Measurements from ENCODE around the gene ZCCHC7. TPM values are rescaled to one million over a fixed set of nuclear protein-coding genes. Genes with fewer than 3 reads are reported as not detected.
"Not testable (repeated sequence)": the region's sequence is repeated elsewhere in the genome, so short reads cannot be mapped to it uniquely, and the experiment has no call there.

The ZCCHC7 gene
- 10.4 TPM for total RNA-seq

DNA sequence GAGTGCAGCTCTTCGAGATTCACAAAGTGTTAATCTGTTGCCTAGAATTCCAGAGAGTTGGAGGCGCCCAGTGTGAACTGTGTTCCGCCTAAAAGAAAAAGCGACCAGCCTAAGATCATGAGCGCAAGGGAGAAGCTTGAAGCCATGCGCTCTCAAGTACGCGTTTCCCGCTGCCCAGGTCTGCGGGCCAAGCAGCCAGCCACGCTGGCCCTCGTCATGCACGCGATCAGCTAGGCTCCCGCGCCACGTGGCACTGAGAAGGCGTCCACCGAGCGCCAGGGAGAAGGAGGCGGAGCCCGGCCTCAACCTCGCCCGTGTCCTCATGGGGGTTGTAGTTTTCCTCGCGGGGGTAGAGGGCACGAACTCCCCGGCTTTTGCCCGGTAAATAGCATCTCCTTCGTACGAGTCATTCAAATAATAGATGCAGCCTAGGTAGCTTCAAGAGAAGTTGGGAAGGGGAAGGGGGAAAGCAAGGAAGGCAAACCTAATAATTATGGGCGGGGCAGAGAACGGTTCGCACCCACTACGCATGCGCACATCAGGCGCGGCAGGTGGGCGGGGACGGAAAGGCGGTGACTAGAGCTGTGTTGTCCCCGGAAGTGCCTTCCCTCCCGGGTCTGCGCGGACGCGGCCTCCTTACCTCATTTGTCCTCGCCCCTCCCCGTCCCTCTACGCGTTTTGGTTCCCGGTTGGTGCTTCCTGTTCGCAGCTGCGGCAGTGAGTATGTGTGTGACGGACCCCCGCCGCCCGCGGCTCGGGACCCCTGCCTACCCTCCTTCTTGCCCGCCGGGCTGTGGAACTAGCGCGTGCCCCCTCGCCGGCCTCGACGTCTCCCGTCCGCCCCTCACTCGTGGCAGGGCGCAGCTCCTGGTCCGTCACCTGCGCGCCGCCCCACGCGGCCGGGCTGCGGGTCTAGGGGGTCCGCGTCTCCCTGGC is at the start of gene ZCCHC7:
ZCCHC7 (plus strand) TSS at position 668 of the 936 bp plus-strand sequence.
- peak; percentile 99 for ATAC-seq

DNA sequence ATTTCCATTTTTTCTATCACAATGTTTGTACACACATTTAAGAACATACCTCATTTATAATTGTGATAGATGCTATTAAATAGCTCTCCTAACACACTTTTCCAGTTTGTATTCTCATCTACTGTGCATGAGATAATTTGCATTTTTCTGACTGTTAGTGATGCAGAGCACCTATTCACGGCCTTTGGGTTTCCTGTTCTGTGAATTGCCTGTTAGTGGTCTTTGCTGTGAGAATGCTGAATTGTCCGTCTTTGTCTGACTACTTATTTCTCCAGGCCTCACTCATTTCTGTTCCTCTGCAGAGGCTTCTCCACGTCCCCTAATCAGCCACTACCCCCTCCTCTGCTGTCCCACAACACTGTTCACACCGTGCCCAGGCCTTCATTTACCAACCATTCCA is 45.6 kb upstream of the ZCCHC7 start:
- ATAC-seq: not testable (repeated sequence)

DNA sequence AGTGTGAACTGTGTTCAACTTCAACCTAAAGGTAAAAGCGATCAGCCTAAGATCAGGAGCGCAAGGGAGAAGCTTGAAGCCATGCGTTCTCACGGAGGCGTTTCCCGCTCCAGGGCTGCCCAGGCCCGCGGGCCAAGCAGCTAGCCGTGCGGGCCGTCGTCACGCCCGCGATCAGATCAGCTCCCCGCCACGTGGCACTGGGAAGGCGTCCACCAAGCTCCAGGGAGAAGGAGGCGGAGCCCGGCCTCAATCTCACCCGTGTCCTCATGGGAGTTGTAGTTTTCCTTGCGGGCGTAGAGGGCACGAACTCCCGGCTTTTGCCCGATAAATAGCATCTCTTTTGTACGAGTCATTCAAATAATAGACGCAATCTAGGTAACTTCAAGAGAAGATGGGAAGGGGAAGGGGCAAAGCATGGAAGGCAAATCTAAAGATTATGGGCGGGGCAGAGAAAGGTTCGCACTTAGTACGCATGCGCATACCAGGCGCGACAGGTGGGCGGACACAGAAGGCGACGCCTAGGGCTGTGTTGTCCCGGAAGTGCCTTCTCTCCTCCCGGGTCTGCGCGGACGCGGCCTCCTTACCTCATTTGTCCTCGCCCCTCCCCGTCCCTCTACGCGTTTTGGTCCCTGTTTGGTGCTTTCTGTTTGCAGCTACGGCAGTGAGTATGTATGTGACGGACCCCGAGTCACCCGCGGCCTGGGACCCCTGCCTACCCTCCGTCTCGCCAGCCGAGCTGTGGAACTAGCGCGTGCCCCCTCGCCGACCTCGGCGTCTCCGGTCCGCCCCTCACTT is 40.8 kb upstream of the ZCCHC7 start:
- peak; percentile 98 for ATAC-seq

DNA sequence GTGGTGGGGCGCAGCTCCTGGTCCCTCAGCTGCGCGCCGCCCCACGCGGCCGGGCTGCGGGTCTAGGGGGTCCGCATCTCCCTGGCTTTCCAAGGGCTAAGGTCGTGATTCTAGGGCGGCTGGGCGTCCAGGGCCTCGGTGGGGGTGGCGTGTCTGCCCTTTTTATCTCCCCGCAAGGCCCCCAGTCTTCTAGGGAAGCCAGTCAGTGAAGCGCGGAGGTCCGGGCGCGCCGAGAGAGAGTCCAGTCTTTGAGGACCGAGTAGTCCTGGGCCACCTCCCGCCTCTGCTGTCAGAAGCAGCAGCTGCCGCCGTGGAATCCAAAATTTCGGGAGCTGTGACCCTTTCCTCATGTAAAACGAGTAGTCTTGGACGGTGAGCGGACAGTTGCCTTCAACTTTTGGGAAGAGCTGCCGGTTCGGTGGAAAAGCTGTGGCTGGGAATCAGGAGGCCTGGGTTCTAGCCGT is 40.2 kb upstream of the ZCCHC7 start:
- peak; percentile 31 for ATAC-seq

DNA sequence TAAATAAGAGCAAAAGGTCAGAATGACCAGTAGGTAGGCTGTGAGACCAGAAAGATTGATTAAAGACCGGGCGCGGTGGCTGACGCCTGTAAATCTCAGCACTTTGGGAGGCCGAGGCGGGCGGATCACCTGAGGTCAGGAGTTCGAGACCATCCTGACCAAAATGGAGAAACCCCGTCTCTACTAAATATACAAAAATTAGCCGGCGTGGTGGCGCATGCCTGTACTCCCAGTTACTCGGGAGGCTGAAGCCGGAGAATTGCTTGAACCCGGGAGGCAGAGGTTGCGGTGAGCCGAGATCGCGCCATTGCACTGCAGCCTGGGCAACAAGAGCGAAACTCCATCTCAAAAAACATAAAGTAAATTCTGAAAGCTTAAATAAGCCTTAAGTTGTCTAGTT is 38.9 kb upstream of the ZCCHC7 start:
- ATAC-seq: not testable (repeated sequence)

DNA sequence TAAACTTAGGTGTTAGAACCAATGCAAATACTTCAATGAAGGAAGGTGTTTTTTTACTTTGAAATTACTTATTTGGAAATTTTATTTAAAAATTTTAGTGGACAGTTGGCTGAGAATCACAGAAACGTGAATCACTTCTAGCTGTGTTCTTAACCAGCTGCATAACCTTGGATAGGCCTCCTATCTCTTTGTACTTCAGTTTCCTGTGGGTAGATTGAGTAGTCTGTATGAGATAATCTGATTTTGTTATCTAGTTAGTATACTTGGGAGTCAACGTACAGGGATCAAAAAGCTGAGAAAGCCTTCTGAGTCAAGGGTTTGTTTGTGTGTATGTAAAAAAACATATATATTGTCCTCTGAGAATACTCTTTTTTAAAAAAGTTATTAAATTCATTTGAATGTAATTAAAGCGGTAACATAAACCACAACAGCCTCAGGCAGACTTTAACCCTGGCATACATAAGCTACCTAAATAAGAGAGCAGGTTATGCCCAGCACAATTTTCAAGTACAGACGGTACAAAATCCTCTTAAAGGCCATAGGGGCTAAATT is 38.1 kb upstream of the ZCCHC7 start:
- ATAC-seq: no peak

DNA sequence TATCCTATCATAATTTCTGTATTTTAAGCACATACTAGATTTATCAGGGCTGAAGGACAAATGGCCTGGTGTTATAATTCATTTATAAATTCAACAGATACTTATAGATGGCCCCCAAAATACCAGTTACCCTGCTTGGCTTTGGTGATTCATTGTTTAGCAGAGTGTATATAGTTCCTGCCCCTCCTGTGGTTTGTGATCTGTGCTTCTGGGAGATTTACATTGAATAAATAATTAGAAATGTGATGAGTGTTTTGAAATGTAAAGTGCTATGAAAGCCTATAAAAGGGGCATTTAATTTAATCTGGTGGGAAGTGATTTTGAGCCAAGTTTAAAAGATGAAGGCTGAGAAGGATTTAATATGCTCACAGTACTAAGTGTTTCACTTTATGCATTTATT is 36.7 kb upstream of the ZCCHC7 start:
- ATAC-seq: no peak

DNA sequence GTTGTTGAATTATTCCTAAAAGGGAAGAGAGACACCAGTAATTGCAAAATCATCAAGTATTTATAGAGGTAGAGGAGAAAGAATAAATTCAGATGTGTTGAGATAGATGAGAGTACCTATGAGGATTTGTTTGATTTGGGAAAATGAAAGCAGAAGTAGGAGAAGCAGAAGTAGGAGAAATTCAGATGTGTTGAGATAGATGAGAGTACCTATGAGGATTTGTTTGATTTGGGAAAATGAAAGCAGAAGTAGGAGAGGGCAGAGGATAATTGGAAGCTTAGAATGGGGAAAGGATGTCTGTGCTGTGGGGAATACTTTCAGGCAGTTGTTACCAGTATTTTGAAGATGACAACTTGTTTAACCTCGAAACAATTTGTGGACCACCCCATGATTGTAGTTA is 35.1 kb upstream of the ZCCHC7 start:
- ATAC-seq: no peak

DNA sequence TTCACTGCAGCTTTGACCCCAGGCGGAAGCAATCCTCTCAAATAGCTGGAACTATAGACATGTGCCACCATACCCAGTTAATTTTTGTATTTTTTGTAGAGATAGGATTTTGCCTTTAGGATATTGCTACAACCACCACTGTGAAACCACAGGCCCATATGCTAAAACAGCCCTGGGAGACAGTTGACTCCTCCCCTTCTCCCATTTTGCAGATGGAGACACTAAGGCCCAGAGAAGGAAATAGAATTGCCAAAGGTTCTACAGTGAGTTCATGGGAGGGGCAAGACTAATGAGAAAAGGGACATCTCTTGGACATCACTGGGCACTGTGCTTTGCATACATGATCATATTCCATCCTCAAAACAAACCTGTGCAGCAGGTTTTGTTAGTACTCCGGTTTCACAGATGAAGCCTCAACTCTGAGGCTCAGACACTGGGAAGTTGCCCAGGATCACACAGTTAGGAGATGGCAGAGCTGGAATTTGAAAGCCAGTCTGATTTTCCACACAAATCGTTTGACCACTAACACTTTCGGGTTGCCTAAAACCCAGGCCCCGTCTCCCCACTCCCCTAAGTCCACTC is 27.6 kb upstream of the ZCCHC7 start:
- ATAC-seq: peak; percentile 60

DNA sequence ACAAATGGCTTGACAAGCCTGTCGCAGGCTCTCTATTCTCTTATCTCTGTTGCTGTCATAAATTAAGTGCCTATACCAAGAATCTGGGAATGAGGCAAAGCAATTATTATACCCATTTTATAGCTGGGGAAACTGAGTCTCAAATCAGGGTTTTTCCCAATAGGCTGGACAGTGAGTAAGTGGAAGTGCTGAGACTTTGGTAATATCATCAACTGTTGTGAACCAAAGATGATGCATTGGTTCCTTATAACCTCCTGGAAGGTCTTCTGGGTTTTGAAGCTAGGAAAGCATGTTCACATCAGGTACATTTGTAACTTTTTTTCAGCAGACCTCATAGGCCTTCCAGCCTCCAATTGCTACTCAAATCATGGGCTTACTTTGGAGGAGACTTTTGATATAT is 25.6 kb upstream of the ZCCHC7 start:
- ATAC-seq: no peak

DNA sequence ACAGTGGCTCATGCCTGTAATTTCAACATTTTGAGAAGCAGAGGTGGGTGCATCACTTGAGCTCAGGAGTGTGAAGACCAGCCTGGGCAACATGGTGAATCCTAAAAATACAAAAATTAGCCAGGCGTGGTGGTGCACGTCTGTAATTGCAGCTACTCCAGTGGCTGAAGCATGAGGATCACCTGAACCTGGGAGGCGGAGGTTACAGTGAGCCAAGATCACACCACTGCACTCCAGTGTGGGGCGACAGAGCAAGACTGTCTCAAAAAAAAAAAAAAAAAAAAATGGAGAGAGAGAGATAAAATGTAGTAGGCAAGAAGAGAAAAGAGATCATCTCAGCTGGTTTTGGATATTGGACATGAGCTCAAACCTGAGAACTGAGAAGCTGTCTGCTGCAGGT is 23.7 kb upstream of the ZCCHC7 start:
- no peak for ATAC-seq

DNA sequence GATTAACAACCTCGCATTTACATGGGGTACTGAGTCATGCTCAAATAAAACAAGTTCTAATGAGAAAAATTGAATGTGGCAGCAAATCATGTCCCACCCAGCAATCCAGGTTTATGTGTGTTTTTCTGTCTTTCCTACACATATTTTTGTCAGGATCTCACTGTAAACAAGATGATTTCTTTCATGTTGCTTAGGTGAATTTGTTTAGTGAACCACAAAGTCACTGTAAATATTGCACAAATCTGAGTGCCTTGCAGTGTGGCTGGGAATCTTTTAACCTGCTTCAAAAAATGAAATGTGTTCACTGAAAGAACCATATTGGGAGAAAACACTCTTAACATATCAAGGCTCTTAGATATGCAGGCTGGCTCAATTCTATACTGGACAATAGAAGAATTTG is 23.1 kb upstream of the ZCCHC7 start:
- no peak for ATAC-seq

DNA sequence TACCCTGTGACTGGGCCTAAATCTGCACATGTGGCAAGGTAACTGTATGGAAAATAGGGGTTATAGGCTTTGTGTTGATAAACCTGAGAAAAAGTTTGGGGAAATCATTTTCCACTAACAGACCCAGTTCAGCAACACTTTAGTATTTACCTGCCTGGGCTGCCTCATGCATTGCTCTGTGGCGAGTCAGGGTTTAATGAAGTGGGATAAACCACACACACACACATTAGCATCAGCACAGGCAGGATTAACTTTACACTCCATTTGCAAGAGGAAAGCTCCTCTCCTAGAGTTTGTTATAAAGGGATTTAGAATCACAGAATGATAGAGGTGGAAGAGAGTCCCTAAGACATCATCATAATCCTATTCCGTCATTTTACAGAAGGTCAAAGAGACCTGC is 20.0 kb upstream of the ZCCHC7 start:
- no peak for ATAC-seq

DNA sequence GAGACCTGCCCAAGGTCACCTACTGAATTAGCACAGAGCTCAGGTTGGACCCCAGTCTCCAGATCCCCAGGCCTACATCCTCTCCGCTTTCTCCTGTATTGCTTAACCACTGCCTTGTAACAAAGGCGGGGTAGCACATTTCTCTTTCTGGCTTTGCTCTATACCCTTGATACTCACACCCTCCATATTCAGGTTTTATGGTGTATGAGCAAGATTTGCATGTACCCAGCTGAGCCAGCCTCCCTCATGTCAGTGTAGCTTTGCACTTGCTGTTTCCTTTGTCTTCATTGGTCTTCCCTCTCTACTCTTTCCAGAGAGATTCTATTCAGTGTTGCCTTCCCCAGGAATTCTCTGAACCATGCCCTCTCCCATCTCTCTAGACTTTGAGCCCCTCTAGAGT is 19.6 kb upstream of the ZCCHC7 start:
- peak; percentile 41 for ATAC-seq

DNA sequence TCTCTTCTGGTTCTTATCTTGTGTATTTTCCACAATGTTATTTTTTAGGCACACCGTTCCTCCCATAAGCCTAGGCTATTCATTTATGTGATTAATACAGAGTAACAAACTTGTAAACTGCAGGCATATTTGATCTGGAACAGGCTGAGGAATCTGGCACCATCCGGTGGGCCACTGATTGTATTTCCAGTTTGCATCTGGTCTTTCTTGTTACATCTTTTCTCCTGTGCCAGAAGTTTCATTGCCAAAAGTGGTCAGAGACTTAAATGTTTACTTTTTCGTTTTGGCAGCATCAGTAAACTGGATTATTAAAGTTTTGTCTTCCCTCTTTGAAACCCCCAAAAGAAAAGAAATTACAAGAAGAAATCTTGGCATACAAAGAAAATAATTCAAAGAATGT is 17.9 kb upstream of the ZCCHC7 start:
- no peak for ATAC-seq

DNA sequence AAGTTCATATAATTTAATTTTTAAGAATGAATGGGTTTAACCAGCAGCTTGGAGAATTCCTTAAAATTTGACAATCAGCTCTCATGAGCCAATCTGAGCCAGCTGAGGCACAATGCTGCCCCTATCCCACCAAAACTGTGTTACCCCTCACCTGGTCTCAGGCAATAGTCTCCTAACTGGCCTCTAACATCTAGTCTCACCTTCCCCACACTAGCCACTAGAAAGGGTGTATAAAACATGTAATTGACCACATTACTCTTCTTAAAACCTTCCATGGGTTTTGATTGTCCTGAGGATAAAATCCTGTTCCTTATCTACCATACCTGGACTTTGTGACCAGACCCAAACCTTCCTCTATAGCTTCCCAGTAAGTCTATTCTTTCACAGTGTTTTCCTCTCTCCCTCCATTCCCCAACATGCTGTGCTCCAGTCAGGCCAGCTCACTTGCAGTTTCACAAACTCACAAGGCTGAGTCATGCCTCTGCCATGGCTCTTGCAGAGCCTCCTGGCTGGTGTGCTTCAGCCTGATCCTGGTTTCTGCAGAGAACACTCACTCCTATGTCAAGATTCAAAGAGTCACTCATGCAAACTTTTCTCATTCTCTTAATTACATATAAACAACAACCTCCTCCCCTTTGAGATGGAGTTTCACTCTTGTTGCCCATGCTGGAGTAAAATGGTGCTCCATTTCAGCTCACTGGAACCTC is 16.0 kb upstream of the ZCCHC7 start:
- peak; percentile 88 for ATAC-seq

DNA sequence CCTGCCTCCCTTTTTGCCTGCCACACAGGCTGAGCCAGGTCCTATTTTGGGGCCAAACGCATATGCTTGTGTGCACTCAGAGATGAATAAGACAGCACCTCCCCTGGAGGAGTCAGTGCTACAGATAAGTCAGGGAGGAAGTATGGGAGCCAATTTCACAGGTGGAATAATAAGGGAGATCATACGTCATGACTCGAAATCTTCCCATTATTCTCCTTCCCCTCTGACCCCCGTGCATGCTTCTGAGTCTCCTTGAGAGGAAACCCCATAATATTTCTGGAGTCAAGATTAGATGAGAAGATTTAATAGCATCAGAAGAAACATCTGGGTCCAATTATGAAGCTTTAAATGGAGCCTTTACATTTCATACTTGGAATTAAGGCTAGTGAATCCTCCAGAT is 15.1 kb upstream of the ZCCHC7 start:
- no peak for ATAC-seq

DNA sequence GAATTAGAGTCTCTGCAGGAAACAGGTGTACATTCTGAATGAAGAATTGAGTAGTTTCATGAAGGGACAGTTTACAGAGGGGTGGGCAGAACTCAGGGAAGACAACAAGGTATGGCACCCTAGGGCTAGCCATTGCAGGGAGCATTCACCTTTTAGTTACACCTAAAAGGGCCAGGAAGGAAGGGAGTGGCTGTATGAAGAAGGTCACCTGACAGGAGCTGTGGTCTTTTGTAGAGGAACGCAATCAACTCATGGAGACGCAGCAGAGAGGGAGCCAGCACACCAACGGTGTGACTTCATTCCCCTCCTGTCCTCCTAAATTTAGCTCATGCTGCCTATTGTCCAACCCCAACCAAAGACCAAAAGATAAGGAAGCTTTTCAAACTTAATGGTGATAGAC is 12.7 kb upstream of the ZCCHC7 start:
- no peak for ATAC-seq

DNA sequence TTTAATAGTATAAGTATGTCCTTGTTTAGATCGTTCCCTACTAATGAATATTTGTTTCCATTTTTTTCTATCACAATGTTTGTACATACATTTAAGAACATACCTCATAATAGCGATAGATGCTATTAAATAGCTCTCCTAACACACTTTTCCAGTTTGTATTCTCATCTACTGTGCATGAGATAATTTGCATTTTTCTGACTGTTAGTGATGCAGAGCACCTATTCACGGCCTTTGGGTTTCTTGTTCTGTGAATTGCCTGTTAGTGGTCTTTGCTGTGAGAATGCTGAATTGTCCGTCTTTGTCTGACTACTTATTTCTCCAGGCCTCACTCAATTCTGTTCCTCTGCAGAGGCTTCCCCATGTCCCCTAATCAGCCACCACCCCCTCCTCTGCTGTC is 5.9 kb upstream of the ZCCHC7 start:
- ATAC-seq: not testable (repeated sequence)

DNA sequence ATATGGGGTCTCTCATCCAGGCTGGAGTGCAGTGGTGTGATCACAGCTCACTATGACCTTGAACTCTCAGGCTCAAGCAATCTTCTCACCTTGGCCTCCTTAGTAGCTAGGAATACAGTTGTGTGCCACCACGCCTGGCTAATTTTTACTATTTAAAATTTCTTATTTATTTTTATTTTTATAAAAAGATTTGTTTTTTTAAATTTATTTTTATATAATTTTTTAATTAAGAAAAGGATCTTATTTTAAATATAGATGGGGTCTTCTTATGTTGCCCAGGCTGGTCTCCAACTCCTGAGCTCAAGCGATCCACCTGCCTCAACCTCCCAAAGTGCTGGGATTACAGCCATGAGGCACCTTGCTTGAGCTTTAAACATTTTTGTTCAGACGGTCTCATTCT is 2.4 kb upstream of the ZCCHC7 start:
- no peak for ATAC-seq

DNA sequence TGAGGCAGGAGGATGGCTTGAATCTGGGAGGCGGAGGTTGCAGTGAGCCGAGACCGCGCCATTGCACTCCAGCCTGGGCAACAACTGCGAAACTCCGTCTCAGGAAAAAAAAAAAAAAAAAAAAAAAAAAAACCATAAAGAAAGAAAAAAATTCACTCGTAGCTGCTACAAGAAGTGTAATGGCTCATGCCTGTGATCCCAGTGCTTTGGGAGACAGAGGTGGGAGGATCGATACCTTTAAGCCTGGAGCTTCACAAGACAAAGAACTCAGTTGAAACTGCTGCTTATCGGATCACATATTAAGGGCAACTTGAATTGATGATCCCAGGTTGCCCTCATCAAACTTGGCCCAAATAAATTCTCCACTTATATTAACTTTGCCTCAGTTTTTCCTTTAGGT is 1.0 kb upstream of the ZCCHC7 start:
- ATAC-seq: no peak

DNA sequence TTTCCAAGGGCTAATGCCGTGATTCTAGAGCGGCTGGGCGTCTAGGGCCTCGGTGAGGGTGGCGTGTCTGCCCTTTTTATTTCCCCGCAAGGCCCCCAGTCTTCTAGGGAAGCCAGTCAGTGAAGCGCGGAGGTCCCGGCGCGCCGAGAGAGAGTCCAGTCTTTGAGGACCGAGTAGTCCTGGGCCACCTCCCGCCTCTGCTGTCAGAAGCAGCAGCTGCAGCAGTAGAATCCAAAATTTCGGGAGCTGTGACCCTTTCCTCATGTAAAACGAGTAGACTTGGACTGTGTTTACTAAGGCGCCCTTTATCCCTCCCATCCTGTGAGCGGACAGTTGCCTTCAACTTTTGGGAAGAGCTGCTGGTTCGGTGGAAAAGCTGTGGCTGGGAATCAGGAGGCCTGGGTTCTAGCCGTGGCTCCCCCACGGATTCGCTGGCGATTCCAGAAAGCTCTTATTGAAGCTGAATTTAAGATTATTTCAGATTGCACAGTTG is 515 bp downstream of the ZCCHC7 start:
- peak; percentile 26 for ATAC-seq
